Breast epithelium (tissue), 3 donors: Measurements from ENCODE around the gene CERT1.

ENCODE experiments used
- POLR2A ChIP-seq: fragments of 450-650 bp; IDR thresholded peaks from one replicate; pipeline ENCODE4 v1.6.1; 2016; ENCODE audit warnings: antibody characterized with exemption, mild to moderate bottlenecking, moderate library complexity
- TF ChIP-seq, protein P1 (sequence below), 3 donors: fragments of 450-650 bp; IDR thresholded peaks; one replicate each; pipeline ENCODE4 v1.5.1; 2016 to 2017; ENCODE audit warnings: antibody characterized with exemption in 3 of 3, mild to moderate bottlenecking in 3 of 3, moderate library complexity in 3 of 3

DNA sequence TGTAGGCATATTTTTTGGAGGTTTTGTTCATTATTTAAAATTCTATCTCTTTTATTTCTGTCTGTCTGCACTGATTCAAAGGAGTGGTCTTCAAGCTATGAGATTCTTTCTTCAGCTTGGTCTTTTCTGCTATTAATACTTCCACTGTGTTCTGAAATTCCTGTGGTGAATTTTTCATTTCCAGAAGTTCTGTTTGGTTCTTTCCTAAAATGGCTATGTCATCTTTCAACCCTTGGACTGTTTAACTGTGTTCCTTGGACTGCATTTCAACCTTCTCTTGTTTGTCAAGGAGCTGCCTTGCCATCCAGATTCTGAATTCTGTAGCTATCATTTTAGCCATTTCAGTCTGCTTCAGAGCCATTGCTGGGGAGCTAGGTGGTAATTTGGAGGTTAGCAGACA lies 76.3 kb downstream of the CERT1 start:
- TF ChIP-seq, protein P1, sequence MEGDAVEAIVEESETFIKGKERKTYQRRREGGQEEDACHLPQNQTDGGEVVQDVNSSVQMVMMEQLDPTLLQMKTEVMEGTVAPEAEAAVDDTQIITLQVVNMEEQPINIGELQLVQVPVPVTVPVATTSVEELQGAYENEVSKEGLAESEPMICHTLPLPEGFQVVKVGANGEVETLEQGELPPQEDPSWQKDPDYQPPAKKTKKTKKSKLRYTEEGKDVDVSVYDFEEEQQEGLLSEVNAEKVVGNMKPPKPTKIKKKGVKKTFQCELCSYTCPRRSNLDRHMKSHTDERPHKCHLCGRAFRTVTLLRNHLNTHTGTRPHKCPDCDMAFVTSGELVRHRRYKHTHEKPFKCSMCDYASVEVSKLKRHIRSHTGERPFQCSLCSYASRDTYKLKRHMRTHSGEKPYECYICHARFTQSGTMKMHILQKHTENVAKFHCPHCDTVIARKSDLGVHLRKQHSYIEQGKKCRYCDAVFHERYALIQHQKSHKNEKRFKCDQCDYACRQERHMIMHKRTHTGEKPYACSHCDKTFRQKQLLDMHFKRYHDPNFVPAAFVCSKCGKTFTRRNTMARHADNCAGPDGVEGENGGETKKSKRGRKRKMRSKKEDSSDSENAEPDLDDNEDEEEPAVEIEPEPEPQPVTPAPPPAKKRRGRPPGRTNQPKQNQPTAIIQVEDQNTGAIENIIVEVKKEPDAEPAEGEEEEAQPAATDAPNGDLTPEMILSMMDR (IDR thresholded peaks at IDR 0.05): no peak
- no peak for TF ChIP-seq POLR2A
